Panc1 (cell line): Measurements from ENCODE around the gene CNOT4. TPM values are rescaled to one million over a fixed set of nuclear protein-coding genes. Genes with fewer than 3 reads are reported as not detected.

Experiments used
- ATAC-seq: fragments of 200-7000 bp; cut with Tn5 transposase; 2 replicates; pipeline ENCODE4 v1.9.1; 2020; ENCODE audit warnings: mild to moderate bottlenecking, moderate library complexity
- BruUV-seq: library from RNA; stranded (reverse); fragments of 400-500 nt; replicated peaks from 2 replicates; lab custom pipeline; 2021; lab: Mats Ljungman, UMichigan
- CTCF ChIA-PET: fragments of 300-600 bp; sonication (Branson Sonifier 250); formaldehyde crosslinking; loops from one replicate; lab custom pipeline; 2022; ENCODE audit warnings: antibody characterized with exemption; lab: Charles Lee
- POLR2A ChIA-PET: fragments of 300-600 bp; sonication (Branson Sonifier 250); formaldehyde crosslinking; loops from one replicate; lab custom pipeline; 2022; ENCODE audit warnings: antibody characterized with exemption; lab: Charles Lee
- DNase-seq: peaks from one replicate; pipeline ENCODE4 v3.0.0-alpha.2; 2010; ENCODE audit warnings: low read depth, low spot score
- H3K27ac ChIP-seq: 2 replicates; pipeline ENCODE4 v1.5.1; 2011; ENCODE audit warnings: mild to moderate bottlenecking, low read length, inconsistent platforms
- H3K27me3 ChIP-seq: fragments of 200-500 bp; sonication (Bioruptor generic); 2 replicates; pipeline ENCODE4 v1.6.0; 2014; ENCODE audit warnings: low read length, inconsistent platforms; ENCODE audit not compliant: control insufficient read depth, insufficient read depth
- H3K36me3 ChIP-seq: fragments of 200-500 bp; sonication (Bioruptor generic); 2 replicates; pipeline ENCODE4 v1.5.1; 2014; ENCODE audit warnings: inconsistent platforms, mild to moderate bottlenecking, low read length, moderate library complexity; ENCODE audit not compliant: control insufficient read depth, insufficient read depth
- H3K4me1 ChIP-seq: 2 replicates; pipeline ENCODE4 v1.5.1; 2011; ENCODE audit warnings: inconsistent platforms, mild to moderate bottlenecking, low read length, moderate library complexity; ENCODE audit not compliant: control insufficient read depth, insufficient read depth
- H3K4me3 ChIP-seq, 2 experiments: 2 replicates each; pipeline ENCODE4 v1.5.1; 2011 to 2012; ENCODE audit warnings: low read depth in 2 of 2, low read length in 2 of 2, mild to moderate bottlenecking in 2 of 2, inconsistent platforms in 1 of 2, moderate library complexity in 1 of 2
- H3K9me3 ChIP-seq: fragments of 200-500 bp; sonication (Bioruptor generic); 2 replicates; pipeline ENCODE4 v1.5.1; 2014; ENCODE audit warnings: low read depth, mild to moderate bottlenecking, inconsistent platforms, low read length, moderate library complexity; ENCODE audit not compliant: control insufficient read depth, insufficient read depth
- POLR2AphosphoS5 ChIP-seq: IDR thresholded peaks from 2 replicates; pipeline ENCODE4 v1.6.1; 2012; ENCODE audit warnings: mild to moderate bottlenecking, low read depth, low read length, moderate library complexity
- SIN3A ChIP-seq: IDR thresholded peaks from 2 replicates; pipeline ENCODE4 v1.6.1; 2012; ENCODE audit warnings: low read depth, mild to moderate bottlenecking, low read length, moderate library complexity, borderline replicate concordance; ENCODE audit not compliant: insufficient read depth
- TCF7L2 ChIP-seq: IDR thresholded peaks from 2 replicates; pipeline ENCODE4 v1.6.1; 2011; ENCODE audit warnings: mild to moderate bottlenecking, low read depth, low read length, inconsistent platforms
- in situ Hi-C: cut with HindIII; loops from 2 replicates; pipeline ENCODE4 v1.10.0; 2016; ENCODE audit warnings: low sequenced_read_pairs, low pct_unique_long_range_greater_than_20kb
- intact Hi-C: fragments of 100-400 bp; cut with micrococcal nuclease; formaldehyde crosslinking; loops from one replicate; pipeline ENCODE4 v1.10.0; 2022; ENCODE audit not compliant: unreplicated experiment
- total RNA-seq: library from RNA; stranded (reverse); gene quantifications from one replicate; pipeline ENCODE4 v1.2.1, GENCODE V29; 2021; ENCODE audit not compliant: unreplicated experiment
- TF ChIP-seq, protein P1 (sequence below): fragments of 450-650 bp; IDR thresholded peaks from 2 replicates; pipeline ENCODE4 v1.5.1; 2017; ENCODE audit warnings: mild to moderate bottlenecking
- TF ChIP-seq, protein P2 (sequence below), 2 experiments: IDR thresholded peaks; 2 replicates each; pipeline ENCODE4 v1.6.1; 2011 to 2012; ENCODE audit warnings: low read depth in 2 of 2, control low read depth in 1 of 2, low read length in 1 of 2, mild to moderate bottlenecking in 1 of 2, moderate library complexity in 1 of 2; ENCODE audit not compliant: insufficient read depth in 1 of 2

CNOT4 gene
- total RNA-seq, 1 experiment from 2014 or later, result 22.3 TPM

DNA sequence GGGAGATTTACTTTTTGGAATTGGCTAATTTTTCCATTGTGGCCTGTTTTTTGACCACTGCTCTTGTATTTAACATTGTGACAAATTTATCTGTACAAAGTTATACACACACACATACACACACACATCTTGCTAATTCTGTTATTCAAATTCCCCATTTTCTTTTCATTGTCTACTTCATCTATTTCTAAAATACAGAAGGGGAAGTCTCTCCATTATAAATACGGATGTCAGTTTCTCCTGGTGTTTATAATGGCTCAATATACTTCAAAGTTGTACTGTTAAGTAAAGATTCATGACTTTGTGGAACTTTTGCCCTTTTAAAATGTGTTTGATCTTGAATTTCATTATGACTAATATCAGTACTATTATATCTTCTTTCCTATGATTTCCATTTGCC is 81.0 kb downstream of the CNOT4 start:
- CTCF ChIA-PET, result no interaction called here

DNA sequence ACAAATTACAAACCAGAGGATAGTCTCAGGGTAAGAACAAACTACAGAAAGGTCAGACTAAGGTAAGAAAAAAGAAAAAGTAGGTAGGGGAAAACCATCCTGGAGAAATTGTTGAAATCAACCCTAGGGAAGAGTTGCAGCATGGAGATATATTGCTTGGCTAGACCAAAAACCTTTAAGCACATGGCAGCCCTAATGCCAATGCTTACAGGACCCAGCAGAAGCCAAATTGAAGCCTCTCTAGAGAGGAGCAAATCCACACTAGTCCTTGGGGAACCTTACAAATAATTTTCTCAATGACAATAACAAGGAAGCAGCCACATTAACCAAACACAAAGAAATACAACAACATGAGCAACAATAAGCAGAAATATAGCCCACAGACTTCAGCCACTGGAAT is 81.9 kb downstream of the CNOT4 start:
- CTCF ChIA-PET, result no interaction called here

More for the DNA sequence above, 81.0 kb downstream of the CNOT4 start:
- H3K9me3 ChIP-seq, result no peaks in the 10 kb centered on the region
- no peak overlapping the region for H3K4me3 ChIP-seq
- H3K36me3 ChIP-seq, result no peaks in the 10 kb centered on the region
- no peak for DNase-seq
- intact Hi-C loops (no loop called here), in situ Hi-C loops (no loop called here)
- ATAC-seq, result no peak
- POLR2A ChIA-PET, result no interaction called here
- no peak overlapping the region for H3K27ac ChIP-seq
- no peak for TF ChIP-seq TCF7L2
- no peak for TF ChIP-seq POLR2AphosphoS5
- TF ChIP-seq, protein P1, sequence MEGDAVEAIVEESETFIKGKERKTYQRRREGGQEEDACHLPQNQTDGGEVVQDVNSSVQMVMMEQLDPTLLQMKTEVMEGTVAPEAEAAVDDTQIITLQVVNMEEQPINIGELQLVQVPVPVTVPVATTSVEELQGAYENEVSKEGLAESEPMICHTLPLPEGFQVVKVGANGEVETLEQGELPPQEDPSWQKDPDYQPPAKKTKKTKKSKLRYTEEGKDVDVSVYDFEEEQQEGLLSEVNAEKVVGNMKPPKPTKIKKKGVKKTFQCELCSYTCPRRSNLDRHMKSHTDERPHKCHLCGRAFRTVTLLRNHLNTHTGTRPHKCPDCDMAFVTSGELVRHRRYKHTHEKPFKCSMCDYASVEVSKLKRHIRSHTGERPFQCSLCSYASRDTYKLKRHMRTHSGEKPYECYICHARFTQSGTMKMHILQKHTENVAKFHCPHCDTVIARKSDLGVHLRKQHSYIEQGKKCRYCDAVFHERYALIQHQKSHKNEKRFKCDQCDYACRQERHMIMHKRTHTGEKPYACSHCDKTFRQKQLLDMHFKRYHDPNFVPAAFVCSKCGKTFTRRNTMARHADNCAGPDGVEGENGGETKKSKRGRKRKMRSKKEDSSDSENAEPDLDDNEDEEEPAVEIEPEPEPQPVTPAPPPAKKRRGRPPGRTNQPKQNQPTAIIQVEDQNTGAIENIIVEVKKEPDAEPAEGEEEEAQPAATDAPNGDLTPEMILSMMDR, result no peak
- no peak for TF ChIP-seq SIN3A
- TF ChIP-seq, protein P2, sequence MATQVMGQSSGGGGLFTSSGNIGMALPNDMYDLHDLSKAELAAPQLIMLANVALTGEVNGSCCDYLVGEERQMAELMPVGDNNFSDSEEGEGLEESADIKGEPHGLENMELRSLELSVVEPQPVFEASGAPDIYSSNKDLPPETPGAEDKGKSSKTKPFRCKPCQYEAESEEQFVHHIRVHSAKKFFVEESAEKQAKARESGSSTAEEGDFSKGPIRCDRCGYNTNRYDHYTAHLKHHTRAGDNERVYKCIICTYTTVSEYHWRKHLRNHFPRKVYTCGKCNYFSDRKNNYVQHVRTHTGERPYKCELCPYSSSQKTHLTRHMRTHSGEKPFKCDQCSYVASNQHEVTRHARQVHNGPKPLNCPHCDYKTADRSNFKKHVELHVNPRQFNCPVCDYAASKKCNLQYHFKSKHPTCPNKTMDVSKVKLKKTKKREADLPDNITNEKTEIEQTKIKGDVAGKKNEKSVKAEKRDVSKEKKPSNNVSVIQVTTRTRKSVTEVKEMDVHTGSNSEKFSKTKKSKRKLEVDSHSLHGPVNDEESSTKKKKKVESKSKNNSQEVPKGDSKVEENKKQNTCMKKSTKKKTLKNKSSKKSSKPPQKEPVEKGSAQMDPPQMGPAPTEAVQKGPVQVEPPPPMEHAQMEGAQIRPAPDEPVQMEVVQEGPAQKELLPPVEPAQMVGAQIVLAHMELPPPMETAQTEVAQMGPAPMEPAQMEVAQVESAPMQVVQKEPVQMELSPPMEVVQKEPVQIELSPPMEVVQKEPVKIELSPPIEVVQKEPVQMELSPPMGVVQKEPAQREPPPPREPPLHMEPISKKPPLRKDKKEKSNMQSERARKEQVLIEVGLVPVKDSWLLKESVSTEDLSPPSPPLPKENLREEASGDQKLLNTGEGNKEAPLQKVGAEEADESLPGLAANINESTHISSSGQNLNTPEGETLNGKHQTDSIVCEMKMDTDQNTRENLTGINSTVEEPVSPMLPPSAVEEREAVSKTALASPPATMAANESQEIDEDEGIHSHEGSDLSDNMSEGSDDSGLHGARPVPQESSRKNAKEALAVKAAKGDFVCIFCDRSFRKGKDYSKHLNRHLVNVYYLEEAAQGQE (IDR thresholded peaks at IDR 0.05; ENCODE audit: insufficient read depth in 1 of 2, low read depth in 2 of 2, low read length in 1 of 2), result no peak
- no TSS peak for BruUV-seq
- H3K4me1 ChIP-seq, result no peaks in the 10 kb centered on the region
- no peaks in the 10 kb centered on the region for H3K27me3 ChIP-seq

More for the DNA sequence above, 81.9 kb downstream of the CNOT4 start:
- H3K9me3 ChIP-seq, result no peaks in the 10 kb centered on the region
- in situ Hi-C loops (no loop called here), intact Hi-C loops (no loop called here)
- no peaks in the 10 kb centered on the region for H3K4me1 ChIP-seq
- no peaks in the 10 kb centered on the region for H3K27me3 ChIP-seq
- no TSS peak for BruUV-seq
- DNase-seq (no peak), ATAC-seq (no peak)
- TF ChIP-seq SIN3A, result no peak
- no peak for TF ChIP-seq TCF7L2
- TF ChIP-seq, protein P2 (IDR thresholded peaks at IDR 0.05; ENCODE audit: insufficient read depth in 1 of 2, low read depth in 2 of 2, low read length in 1 of 2), result no peak
- no peak for TF ChIP-seq POLR2AphosphoS5
- TF ChIP-seq, protein P1, result no peak
- no peaks in the 10 kb centered on the region for H3K36me3 ChIP-seq
- POLR2A ChIA-PET, result interaction anchor here (0.7 kb wide), 1 partner anchor 7 kb away, joined by 3 read pairs; no protein-coding TSS in a partner anchor
- H3K4me3 ChIP-seq, result no peak overlapping the region
- H3K27ac ChIP-seq, result no peak overlapping the region
